ENCODE results near the gene MADD.

DNA sequence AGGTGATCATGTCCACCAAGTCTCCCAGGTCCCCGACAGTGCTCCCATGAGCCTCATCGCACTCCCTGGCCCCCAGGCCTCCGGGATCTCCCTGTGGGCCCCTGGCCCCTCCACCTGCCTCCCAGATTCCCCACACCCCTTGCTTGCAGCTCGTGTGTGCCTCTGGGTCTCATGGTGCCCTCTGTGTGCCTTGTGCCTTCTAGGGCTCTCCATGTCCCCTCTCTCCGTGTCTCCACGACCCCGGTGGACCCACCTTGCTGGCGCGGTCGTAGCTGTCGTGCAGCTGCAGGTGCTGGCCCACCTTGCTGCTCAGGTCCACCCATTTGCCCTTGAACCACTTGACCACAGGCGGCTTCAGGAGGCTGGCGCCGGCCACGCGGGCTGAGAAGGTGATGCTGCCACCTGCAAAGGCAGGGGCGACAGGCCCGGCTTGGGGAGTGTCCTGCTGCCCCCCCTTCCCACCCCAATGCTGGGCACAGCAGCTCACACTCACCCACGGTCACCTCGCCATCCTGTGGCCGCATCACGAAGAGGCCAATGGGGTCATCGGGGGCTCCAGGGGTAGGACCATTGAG, 79.7 kb downstream of the MADD start:
- no peak for TF ChIP-seq POLR2AphosphoS5 (IDR thresholded peaks at IDR 0.05)
- TF ChIP-seq POLR2A (IDR thresholded peaks at IDR 0.05) = no peak

All from stomach (tissue), 4 donors.